NCI-H82 (cell line): ENCODE results near the gene SCN9A.
"Not testable (repeated sequence)": the region's sequence is repeated elsewhere in the genome, so short reads cannot be mapped to it uniquely, and the experiment has no call there.

ENCODE experiments used
- DNase-seq: peaks from one replicate; lab custom pipeline; 2025; lab: John Stamatoyannopoulos, UW

The SCN9A gene

GRCh38 chr2:166334805-166335204 lies 40.9 kb downstream of the SCN9A start:
- no peak for DNase-seq

- no peak for DNase-seq
Observed at GRCh38 chr2:166333801-166334200, 41.9 kb downstream of the SCN9A start.

- no peak for DNase-seq
Observed at GRCh38 chr2:166332106-166332505, 43.6 kb downstream of the SCN9A start.

- no peak for DNase-seq
Observed at GRCh38 chr2:166331468-166331867, 44.3 kb downstream of the SCN9A start.

- DNase-seq, result no peak
Observed at GRCh38 chr2:166329465-166329864, 46.3 kb downstream of the SCN9A start.

- no peak for DNase-seq
Observed at GRCh38 chr2:166328147-166328546, 47.6 kb downstream of the SCN9A start.

- no peak for DNase-seq
Observed at GRCh38 chr2:166321076-166321475, 54.7 kb downstream of the SCN9A start.

- no peak for DNase-seq
Observed at GRCh38 chr2:166314022-166314759, 61.6 kb downstream of the SCN9A start.

GRCh38 chr2:166312863-166313262 lies 62.9 kb downstream of the SCN9A start:
- DNase-seq, result not testable (repeated sequence)

- no peak for DNase-seq
Observed at GRCh38 chr2:166307326-166307725, 68.4 kb downstream of the SCN9A start.

- peak; percentile 14 for DNase-seq
Observed at GRCh38 chr2:166304656-166305055, 71.1 kb downstream of the SCN9A start.

GRCh38 chr2:166302036-166302435 lies 73.7 kb downstream of the SCN9A start:
- no peak for DNase-seq

GRCh38 chr2:166297951-166298350 lies 77.8 kb downstream of the SCN9A start:
- DNase-seq, result no peak

GRCh38 chr2:166293984-166294383 lies 81.8 kb downstream of the SCN9A start:
- DNase-seq, result no peak

GRCh38 chr2:166285215-166285614 lies 90.5 kb downstream of the SCN9A start:
- no peak for DNase-seq

- DNase-seq, result no peak
Observed at GRCh38 chr2:166284359-166284758, 91.4 kb downstream of the SCN9A start.

- no peak for DNase-seq
Observed at GRCh38 chr2:166282154-166282553, 93.6 kb downstream of the SCN9A start.

GRCh38 chr2:166278856-166279255 lies 96.9 kb downstream of the SCN9A start:
- DNase-seq, result peak; percentile 11

- DNase-seq, result no peak
Observed at GRCh38 chr2:166270376-166270775, 105.4 kb downstream of the SCN9A start.

GRCh38 chr2:166269322-166269721 lies 106.4 kb downstream of the SCN9A start:
- DNase-seq, result no peak

- no peak for DNase-seq
Observed at GRCh38 chr2:166257859-166258258, 117.9 kb downstream of the SCN9A start.

- DNase-seq, result no peak
Observed at GRCh38 chr2:166256896-166257295, 118.8 kb downstream of the SCN9A start.

GRCh38 chr2:166249318-166249717 lies 126.4 kb downstream of the SCN9A start:
- no peak for DNase-seq

GRCh38 chr2:166246901-166247300 lies 128.8 kb downstream of the SCN9A start:
- DNase-seq, result no peak
